ENCODE measurements around the gene LRMDA. TPM values are rescaled to one million over a fixed set of nuclear protein-coding genes. Genes with fewer than 3 reads are reported as not detected.

Gene LRMDA
- total and polyA plus RNA-seq, 2 of the 8 experiments (the other 6 are each of a cell fraction or from before 2014, with no cell fraction given) = 0.86 to 2.8 TPM

- 88% methylated on average over 2 of the region's 2 CpGs; no CpG with 5 or more reads in 1 of the 2 experiments for WGBS, 2 experiments (ENCODE audit: extremely low coverage in 1 of 2, insufficient coverage in 1 of 2, insufficient read length in 1 of 2, insufficient replicate concordance in 2 of 2, low coverage in 1 of 2, low lambda C conversion rate in 2 of 2, missing lambda C conversion rate in 1 of 2)
- no peak for FAIRE-seq
- CTCF ChIA-PET (ENCODE audit: partially characterized antibody) = interaction anchor here (1.4 kb wide), 1 partner anchor 11 kb away, joined by 3 read pairs; no protein-coding TSS in a partner anchor
- TF ChIP-seq SP2 (IDR thresholded peaks at IDR 0.05; ENCODE audit: low read length) = no peak
These were observed 773.9 kb downstream of the LRMDA start for GRCh38 chr10:76205361-76205760.

More at GRCh38 chr10:76205361-76205760, 773.9 kb downstream of the LRMDA start:
- H2BK15ac ChIP-seq (ENCODE audit: low read length) = no peak overlapping the region
- H2BK5ac ChIP-seq (ENCODE audit: low read depth, low read length) = no peak overlapping the region
- H3K79me2 ChIP-seq (ENCODE audit: control insufficient read depth in 1 of 2, insufficient read depth in 2 of 2, low read length in 2 of 2) = no peaks in the 10 kb centered on the region
- H3K27me3 ChIP-seq (replicated peaks in 1 of 4; ENCODE audit: control insufficient read depth in 3 of 4, extremely low read depth in 1 of 4, insufficient read depth in 3 of 4, low read length in 3 of 4) = no peaks in the 10 kb centered on the region
- H3K23me2 ChIP-seq (ENCODE audit: low read depth, low read length) = no peaks in the 10 kb centered on the region; the same call in 1 of the 2 replicates
- no peak for DNase-seq (ENCODE audit: low read depth in 1 of 2, low spot score in 2 of 2)
- peaks cover 0 to 6% (median under 1%) of the 10 kb centered on the region in 4 experiments; a peak in 4 of 7 replicates for H3K4me1 ChIP-seq (replicated peaks in 1 of 4; ENCODE audit: control insufficient read depth in 3 of 4, insufficient read depth in 4 of 4, low read length in 3 of 4)
- H2BK12ac ChIP-seq (ENCODE audit: low read depth, low read length) = no peak overlapping the region
- H2AFZ ChIP-seq (ENCODE audit: low read length) = no peak overlapping the region
- H4K5ac ChIP-seq (ENCODE audit: insufficient read length, low read depth, low read length) = no peak overlapping the region
- no peak overlapping the region for H4K91ac ChIP-seq (replicated peaks; ENCODE audit: insufficient read length, low read length)
- no peak overlapping the region for H3K56ac ChIP-seq (replicated peaks; ENCODE audit: insufficient read length, low read depth, low read length)
- POLR2A ChIA-PET (ENCODE audit: partially characterized antibody) = no interaction called here
- no peak overlapping the region for H2AK5ac ChIP-seq (ENCODE audit: low read depth, low read length)
- no peaks in the 10 kb centered on the region for H3K36me3 ChIP-seq (ENCODE audit: control insufficient read depth in 2 of 4, insufficient read depth in 4 of 4, low read length in 3 of 4)
- no peaks in the 10 kb centered on the region for H4K20me1 ChIP-seq (replicated peaks in 1 of 2; ENCODE audit: control insufficient read depth in 1 of 2, insufficient read depth in 2 of 2, low read length in 2 of 2)
- no peak overlapping the region for H2BK120ac ChIP-seq (replicated peaks; ENCODE audit: low read depth, low read length)
- no peak overlapping the region for H4K8ac ChIP-seq (ENCODE audit: extremely low read depth, insufficient read depth, low read length)
- no peaks in the 10 kb centered on the region for H3K9me3 ChIP-seq (ENCODE audit: insufficient read depth in 2 of 2, low read depth in 1 of 2, low read length in 1 of 2)
- H3K79me1 ChIP-seq (ENCODE audit: low read depth, low read length) = no peaks in the 10 kb centered on the region
- no peak overlapping the region for H3K4ac ChIP-seq (replicated peaks; ENCODE audit: insufficient read length, low read depth, low read length)
- H3K4me3 ChIP-seq (ENCODE audit: extremely low read depth in 1 of 4, insufficient read depth in 2 of 4, low read depth in 3 of 4, low read length in 4 of 4) = no peak overlapping the region
- H3K14ac ChIP-seq (ENCODE audit: insufficient read length) = no peak overlapping the region
- no peak overlapping the region for H3K4me2 ChIP-seq (ENCODE audit: insufficient read depth in 1 of 2, low read depth in 2 of 2, low read length in 2 of 2)
- no peak overlapping the region for H3K9ac ChIP-seq (replicated peaks in 1 of 4; ENCODE audit: extremely low read depth in 1 of 4, low read depth in 3 of 4, low read length in 3 of 4)
- H3K27ac ChIP-seq (ENCODE audit: low read depth, low read length) = no peak overlapping the region
- H3K18ac ChIP-seq (ENCODE audit: extremely low read depth, low read length) = no peak overlapping the region
- no peak overlapping the region for H2BK20ac ChIP-seq (ENCODE audit: low read length)
- H3K23ac ChIP-seq (ENCODE audit: insufficient read length) = no peak overlapping the region
